HCT116 (cell line): ENCODE data around the gene ADARB2.

Source experiments
- CTCF ChIP-seq, 3 experiments: fragments of 200-600 bp in 1 of 3; sonication (generic) in 1 of 3; IDR thresholded peaks in 2 of 3; conservative IDR thresholded peaks in 1 of 3; 2 replicates each; pipeline ENCODE4 v1.5.1; 2012 to 2017; ENCODE audit warnings: low read depth in 2 of 3, low read length in 2 of 3, antibody characterized with exemption in 1 of 3, borderline replicate concordance in 1 of 3, control low read depth in 1 of 3, mild to moderate bottlenecking in 1 of 3, mixed read lengths in 1 of 3, mixed run types in 1 of 3, moderate library complexity in 1 of 3; ENCODE audit not compliant: insufficient read depth in 1 of 3
- POLR2A ChIP-seq: IDR thresholded peaks from 2 replicates; pipeline ENCODE4 v1.7.0; 2011; ENCODE audit warnings: borderline replicate concordance; ENCODE audit not compliant: insufficient read depth, insufficient read length; ENCODE audit errors: extremely low read depth

GRCh38 chr10:1516492-1517165, 220.7 kb downstream of the ADARB2 start:
- no peak for TF ChIP-seq POLR2A
- no peak for TF ChIP-seq CTCF (IDR thresholded peaks at IDR 0.05 in 2 of 3, conservative IDR thresholded peaks at IDR 0.05 in 1 of 3; ENCODE audit: borderline replicate concordance in 1 of 3, insufficient read depth in 1 of 3, low read depth in 2 of 3, low read length in 2 of 3)
